HFF-Myc (cell line): ENCODE data around the gene ZNRF2.

ENCODE experiments used
- DNase-seq: peaks from one replicate; pipeline ENCODE4 v3.0.0-alpha.2; 2011; ENCODE audit warnings: low read depth; ENCODE audit errors: extremely low read depth
- H3K4me3 ChIP-seq: replicated peaks from 2 replicates; pipeline ENCODE4 v1.5.1; 2011; ENCODE audit warnings: low read depth, mild to moderate bottlenecking, control low read depth, low read length
- TF ChIP-seq, protein P1 (sequence below): IDR thresholded peaks from 2 replicates; pipeline ENCODE4 v1.5.1; 2012; ENCODE audit warnings: mild to moderate bottlenecking, low read depth, low read length, control low read depth; ENCODE audit errors: missing control alignments

The ZNRF2 gene

DNA sequence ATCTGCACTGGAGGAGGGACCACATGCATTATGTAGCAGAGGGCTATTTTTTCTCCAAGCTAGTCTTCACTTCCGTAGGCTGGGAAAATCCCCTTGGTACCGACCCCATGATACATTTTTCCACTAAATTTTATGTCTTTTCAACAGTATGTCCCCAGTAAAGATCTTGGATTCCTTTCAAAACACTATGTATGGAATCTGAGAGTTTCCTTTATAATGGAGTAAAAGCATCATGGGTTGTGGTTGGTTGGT is 4.8 kb upstream of the ZNRF2 start:
- no peak overlapping the region for H3K4me3 ChIP-seq
- no peak for DNase-seq

DNA sequence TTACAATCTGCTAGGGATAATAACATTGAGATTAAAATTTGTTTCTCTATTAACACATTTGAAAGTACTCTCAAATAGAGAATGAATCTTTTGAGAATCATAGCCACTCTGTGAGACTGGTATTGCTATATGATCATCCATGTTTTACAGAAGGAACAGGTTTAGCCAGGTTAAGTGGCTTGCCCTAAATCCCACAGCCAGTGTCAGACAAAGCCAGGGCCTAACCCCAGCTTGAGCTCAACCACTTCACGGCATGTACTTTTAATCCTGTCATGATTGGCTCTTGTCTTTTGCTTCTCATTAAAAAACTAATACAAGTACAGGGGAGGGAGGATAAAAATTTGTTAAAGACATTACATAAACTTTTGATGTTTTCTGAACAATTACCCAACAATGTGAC is 3.8 kb upstream of the ZNRF2 start:
- H3K4me3 ChIP-seq = no peak overlapping the region
- DNase-seq = no peak
- TF ChIP-seq, protein P1, sequence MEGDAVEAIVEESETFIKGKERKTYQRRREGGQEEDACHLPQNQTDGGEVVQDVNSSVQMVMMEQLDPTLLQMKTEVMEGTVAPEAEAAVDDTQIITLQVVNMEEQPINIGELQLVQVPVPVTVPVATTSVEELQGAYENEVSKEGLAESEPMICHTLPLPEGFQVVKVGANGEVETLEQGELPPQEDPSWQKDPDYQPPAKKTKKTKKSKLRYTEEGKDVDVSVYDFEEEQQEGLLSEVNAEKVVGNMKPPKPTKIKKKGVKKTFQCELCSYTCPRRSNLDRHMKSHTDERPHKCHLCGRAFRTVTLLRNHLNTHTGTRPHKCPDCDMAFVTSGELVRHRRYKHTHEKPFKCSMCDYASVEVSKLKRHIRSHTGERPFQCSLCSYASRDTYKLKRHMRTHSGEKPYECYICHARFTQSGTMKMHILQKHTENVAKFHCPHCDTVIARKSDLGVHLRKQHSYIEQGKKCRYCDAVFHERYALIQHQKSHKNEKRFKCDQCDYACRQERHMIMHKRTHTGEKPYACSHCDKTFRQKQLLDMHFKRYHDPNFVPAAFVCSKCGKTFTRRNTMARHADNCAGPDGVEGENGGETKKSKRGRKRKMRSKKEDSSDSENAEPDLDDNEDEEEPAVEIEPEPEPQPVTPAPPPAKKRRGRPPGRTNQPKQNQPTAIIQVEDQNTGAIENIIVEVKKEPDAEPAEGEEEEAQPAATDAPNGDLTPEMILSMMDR = no peak

More for the DNA sequence above, 4.8 kb upstream of the ZNRF2 start:
- TF ChIP-seq, protein P1 = no peak

DNA sequence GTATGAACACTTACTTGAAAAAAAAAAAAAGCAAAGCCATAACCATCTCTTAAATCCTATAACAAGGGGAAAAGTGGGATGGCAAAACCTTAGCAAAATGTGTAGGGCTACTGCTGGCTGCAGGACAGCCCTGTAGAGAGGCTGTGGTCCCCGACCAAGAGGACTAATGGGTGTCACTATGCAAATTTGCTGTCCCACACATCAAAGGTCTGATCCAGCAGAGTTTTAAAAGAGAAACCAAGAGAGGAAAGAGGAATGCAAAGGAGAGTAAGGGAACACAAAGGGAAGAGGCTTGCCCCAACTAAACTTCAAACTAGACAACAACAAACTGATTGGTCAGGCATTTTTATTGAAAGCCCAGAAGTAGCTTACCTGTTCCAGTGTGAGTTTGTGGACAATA is 3.1 kb upstream of the ZNRF2 start:
- DNase-seq = no peak
- TF ChIP-seq, protein P1 = no peak
- no peak overlapping the region for H3K4me3 ChIP-seq

DNA sequence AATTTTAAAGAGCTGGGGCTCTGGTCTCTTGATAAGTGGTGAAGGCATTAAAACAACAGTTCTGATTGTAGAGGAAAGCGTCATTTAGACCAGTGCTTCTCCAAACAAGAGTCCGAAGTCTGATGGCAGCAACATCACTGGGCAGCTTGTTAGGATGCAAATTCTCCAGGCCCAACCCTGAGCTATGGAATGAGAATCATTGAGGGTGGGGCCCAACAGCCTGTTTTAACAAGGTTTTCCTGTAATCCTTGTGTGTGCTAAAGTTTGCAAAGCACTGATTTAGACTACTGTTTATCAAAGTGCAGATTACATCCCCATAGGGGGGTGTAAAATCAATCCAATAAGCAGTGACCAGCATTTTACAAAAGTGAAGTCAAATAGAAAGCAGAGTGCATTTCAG is 2.6 kb upstream of the ZNRF2 start:
- no peak overlapping the region for H3K4me3 ChIP-seq
- no peak for DNase-seq
- TF ChIP-seq, protein P1 = no peak

DNA sequence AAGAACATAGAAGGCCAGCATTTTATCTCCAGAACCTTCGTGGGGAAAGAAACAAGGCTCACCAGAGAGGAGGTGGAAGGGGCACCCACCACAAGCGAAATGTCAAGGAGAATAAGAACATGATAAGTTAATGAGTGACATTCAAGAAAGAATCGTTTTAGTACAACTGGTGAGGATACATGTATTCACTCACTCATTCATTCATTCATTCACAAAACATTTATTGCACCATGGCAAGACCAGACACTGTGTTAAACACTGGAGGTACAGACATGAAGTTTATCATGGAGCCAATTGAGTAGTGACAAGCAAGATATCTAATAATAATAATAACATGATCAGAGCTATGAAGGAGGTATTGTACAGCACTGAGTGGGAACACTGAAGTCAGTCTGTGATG is 1.7 kb upstream of the ZNRF2 start:
- TF ChIP-seq, protein P1 = no peak
- no peak overlapping the region for H3K4me3 ChIP-seq
- no peak for DNase-seq

DNA sequence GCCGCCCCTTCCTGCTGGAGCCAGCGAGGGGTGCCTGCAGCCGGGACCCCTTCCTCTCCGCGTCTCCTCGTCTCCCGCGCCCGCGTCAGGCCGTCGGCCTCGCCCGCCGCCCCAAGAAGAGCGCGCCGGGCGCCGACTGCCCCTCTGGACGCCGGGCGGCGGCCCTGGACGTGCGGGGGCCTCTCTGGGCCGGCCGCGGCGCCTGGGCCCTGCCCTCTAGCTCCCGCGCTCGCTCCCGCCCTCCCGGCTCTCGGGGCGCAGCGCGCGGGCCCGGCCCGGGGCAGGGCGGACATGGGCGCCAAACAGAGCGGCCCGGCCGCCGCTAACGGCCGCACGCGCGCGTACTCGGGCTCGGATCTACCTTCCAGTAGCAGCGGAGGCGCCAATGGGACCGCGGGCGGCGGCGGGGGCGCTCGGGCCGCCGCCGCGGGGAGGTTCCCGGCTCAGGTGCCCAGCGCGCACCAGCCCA is 704 bp downstream of the ZNRF2 start:
- peak overlapping the region; percentile 60 for H3K4me3 ChIP-seq
- DNase-seq = no peak
- TF ChIP-seq, protein P1 = no peak

DNA sequence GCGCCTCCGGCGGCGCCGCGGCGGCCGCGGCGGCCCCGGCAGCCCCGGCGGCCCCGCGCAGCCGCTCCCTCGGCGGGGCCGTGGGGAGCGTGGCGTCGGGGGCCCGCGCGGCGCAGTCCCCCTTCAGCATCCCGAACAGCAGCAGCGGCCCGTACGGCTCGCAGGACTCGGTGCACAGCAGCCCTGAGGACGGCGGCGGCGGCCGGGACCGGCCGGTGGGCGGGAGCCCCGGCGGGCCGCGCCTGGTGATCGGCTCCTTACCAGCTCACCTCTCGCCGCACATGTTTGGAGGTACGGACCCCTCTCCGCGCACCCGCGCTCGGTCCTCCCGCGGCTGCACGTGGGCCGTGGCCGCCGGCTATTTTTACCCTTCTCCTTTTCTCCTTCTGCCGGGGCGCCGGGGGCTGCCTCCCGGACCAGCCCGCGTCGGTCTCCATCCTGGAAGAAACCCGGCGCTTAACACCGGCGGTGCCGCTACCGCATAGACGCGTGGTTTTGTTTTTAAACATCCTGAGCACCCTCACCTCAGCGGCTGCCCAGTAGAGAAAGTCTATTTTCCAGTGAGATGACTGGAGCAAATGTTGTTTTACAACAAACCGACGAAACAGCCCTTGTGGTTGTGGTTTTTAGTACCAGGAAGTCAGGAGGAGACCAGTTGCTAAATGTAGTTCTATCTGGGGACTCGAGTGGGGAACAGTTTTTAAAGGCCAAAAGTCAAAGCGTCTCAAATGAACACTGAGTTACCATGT is 1.3 kb downstream of the ZNRF2 start:
- peak; percentile 38 for DNase-seq
- peak overlapping the region; percentile 60 for H3K4me3 ChIP-seq
- TF ChIP-seq, protein P1 = no peak
